ENCODE measurements around the gene INSC.

GRCh38 chr11:15229069-15229468 lies 114.3 kb downstream of the INSC start:
- no peak for TF ChIP-seq HMG20B (CRISPR knock-in tag; conservative IDR thresholded peaks at IDR 0.05)
- TF ChIP-seq HMGXB4 (CRISPR knock-in tag; IDR thresholded peaks at IDR 0.05; ENCODE audit: borderline replicate concordance in 1 of 2, low read depth in 1 of 2) = no peak
- TF ChIP-seq RCOR2 (CRISPR knock-in tag; IDR thresholded peaks at IDR 0.05) = no peak
- no peak for TF ChIP-seq ZBTB46 (CRISPR knock-in tag; IDR thresholded peaks at IDR 0.05; ENCODE audit: borderline replicate concordance)
- no peak for TF ChIP-seq SNRNP70 (IDR thresholded peaks at IDR 0.05; ENCODE audit: low read depth, low read length)
- TF ChIP-seq FOXK2 (IDR thresholded peaks at IDR 0.05) = no peak

Data from HepG2 (cell line).